ENCODE measurements around the gene IL22RA1. TPM values are rescaled to one million over a fixed set of nuclear protein-coding genes. Genes with fewer than 3 reads are reported as not detected.

The IL22RA1 gene
- polyA plus RNA-seq, 3 donors = 3.5 to 5.1 (median 4.0) TPM

- DNase-seq (ENCODE audit: extremely low read depth in 1 of 11, low read depth in 9 of 11, low spot score in 4 of 11) = no peak
These were observed 53.8 kb downstream of the IL22RA1 start for GRCh38 chr1:24089027-24089742.

DNA sequence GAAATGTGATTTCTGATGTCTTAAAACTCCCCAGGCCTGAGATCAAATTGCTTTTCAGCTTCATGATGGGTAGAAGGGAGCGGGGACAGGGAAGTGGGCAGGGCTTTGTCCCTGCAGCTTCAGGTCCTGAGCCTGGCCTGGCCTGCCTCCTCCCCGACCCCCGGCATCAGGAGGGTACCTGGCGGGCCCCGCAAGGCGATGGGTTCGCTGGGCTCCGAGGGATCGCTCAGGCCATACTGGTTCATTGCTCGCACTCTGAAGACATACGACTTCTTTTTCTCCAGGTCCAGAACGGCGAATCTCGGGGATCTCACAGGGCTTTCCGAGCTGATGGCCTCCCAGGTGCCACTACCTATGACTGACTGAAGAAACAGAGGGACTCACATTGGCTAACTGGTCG, 56.5 kb downstream of the IL22RA1 start:
- no peak for DNase-seq (ENCODE audit: extremely low read depth in 1 of 11, low read depth in 9 of 11, low spot score in 4 of 11)

GRCh38 chr1:24085546-24085945, 57.4 kb downstream of the IL22RA1 start:
- DNase-seq (ENCODE audit: extremely low read depth in 1 of 11, low read depth in 9 of 11, low spot score in 4 of 11) = no peak

- no peak for DNase-seq (ENCODE audit: extremely low read depth in 1 of 11, low read depth in 9 of 11, low spot score in 4 of 11)
These were observed 57.9 kb downstream of the IL22RA1 start for GRCh38 chr1:24085007-24085406.

DNA sequence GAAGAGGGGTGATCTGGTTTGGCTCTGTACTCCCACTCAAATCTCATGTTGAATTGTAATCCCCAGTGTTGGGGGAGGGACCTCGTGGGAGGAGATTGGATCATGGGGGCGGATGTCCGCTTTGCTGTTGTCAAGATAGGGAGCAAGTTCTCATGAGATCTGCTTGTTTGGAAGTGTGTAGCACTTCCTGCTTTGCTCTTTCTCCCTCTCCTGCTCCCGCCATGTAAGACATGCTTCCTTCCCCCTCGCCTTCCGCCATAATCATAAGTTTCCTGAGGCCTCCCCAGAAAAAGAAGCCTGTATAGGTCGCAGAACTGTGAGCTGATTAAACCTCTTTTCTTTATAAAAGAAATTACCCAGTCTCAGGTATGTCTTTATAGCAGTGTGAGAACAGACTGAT, 58.9 kb downstream of the IL22RA1 start:
- no peak for DNase-seq (ENCODE audit: extremely low read depth in 1 of 11, low read depth in 9 of 11, low spot score in 4 of 11)

DNA sequence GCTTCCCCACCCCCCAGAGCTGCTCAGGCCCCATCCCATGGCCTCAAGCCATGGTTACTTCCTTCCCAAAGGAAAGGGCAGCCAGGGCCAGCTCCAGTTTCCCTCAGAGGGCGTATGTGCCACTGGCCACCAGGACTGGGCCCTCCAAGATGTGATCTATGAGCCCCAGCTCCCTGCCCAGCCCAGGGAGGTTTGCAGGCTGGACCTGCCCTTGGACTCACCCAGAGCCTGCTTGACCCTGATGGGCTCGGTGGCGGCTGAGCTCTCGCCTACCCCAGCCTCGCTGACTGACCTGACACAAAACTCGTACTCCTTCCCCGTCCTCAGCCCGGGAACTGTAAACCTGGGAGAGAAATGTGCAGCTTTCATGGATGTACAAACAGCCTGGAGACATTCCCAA, 60.6 kb downstream of the IL22RA1 start:
- DNase-seq (ENCODE audit: extremely low read depth in 1 of 11, low read depth in 9 of 11, low spot score in 4 of 11) = no peak

GRCh38 chr1:24081190-24081589, 61.8 kb downstream of the IL22RA1 start:
- DNase-seq (ENCODE audit: extremely low read depth in 1 of 11, low read depth in 9 of 11, low spot score in 4 of 11) = no peak

DNA sequence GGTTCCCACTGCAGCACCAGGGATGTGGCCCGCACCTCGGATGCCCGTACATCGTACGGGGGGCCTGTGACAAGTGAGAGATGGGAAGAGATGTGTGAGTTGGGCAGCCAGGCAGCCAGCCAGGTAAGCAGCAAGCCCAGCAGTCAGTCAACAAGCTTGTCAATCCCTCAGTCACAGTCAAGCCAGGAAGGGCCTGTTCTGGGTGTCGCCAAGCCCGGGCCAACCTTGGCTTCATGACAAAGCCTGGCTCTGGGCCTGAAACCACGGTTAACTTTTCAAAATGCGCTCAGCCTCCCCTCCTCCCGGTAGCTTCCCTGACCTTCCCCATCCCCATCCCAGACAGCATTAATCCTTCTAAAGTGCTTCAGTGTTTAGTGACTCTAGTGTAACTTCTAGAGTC, 62.8 kb downstream of the IL22RA1 start:
- DNase-seq (ENCODE audit: extremely low read depth in 1 of 11, low read depth in 9 of 11, low spot score in 4 of 11) = no peak

- no peak for DNase-seq (ENCODE audit: extremely low read depth in 1 of 11, low read depth in 9 of 11, low spot score in 4 of 11)
These were observed 65.5 kb downstream of the IL22RA1 start for GRCh38 chr1:24077278-24077978.

- no peak for DNase-seq (ENCODE audit: extremely low read depth in 1 of 11, low read depth in 9 of 11, low spot score in 4 of 11)
These were observed 67.0 kb downstream of the IL22RA1 start for GRCh38 chr1:24075946-24076345.

- no peak for DNase-seq (ENCODE audit: extremely low read depth in 1 of 11, low read depth in 9 of 11, low spot score in 4 of 11)
These were observed 67.4 kb downstream of the IL22RA1 start for GRCh38 chr1:24075590-24075854.

DNA sequence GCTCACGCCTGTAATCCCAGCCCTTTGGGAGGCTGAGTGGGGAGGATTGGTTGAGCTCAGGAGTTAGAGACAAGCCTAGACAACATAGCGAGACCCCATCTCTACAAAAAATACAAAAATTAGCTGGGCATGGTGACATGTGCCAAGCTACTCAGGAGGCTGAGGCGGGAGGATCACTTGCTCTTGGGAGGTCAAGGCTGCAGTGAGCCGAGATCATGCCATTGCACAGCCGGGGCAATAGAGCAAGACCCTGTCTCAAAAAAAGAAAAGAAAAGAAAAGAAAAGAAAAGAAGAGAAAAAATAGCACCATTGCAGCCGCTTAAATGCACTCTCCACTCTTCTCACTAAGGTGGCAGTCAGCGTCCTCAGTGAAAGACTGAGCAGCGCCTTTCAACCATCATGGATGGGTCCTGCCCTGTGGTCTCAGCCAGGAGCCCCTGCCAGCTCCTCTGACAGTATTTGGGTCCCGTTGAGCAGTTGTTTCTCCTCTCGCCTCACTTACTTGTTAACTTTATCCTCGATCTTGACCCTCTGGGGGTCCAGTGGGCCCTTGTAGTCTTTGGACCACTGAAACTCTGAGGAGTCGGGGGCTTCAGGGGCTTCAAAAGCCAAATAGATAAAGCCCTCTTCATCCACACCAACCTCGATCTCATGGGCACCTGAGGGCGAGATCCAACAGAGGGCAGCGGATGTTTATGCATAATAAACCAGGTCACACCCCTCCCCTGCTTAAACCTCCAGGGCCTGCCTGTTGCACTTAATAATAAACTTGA, 67.9 kb downstream of the IL22RA1 start:
- DNase-seq (ENCODE audit: extremely low read depth in 1 of 11, low read depth in 9 of 11, low spot score in 4 of 11) = no peak

DNA sequence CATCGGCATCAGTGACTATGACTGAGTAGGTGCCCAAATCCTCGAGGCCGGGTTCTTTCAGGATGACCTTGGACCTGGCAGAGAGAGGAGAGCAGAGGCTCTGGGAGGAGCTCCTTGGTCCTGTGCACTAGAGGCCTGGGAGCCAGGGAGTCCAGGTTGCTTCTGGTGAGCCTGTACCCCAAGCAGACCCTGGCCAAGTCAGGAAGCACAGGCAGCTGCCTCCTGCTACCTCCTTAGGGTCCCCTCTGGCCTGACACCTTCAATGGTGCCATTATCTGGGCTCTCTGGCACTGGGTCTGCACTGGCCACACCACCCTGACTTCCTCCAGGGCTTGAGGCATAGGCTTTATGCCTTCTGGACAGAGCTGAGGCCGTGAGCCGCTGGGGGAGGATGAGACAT, 68.7 kb downstream of the IL22RA1 start:
- DNase-seq (ENCODE audit: extremely low read depth in 1 of 11, low read depth in 9 of 11, low spot score in 4 of 11) = no peak

DNA sequence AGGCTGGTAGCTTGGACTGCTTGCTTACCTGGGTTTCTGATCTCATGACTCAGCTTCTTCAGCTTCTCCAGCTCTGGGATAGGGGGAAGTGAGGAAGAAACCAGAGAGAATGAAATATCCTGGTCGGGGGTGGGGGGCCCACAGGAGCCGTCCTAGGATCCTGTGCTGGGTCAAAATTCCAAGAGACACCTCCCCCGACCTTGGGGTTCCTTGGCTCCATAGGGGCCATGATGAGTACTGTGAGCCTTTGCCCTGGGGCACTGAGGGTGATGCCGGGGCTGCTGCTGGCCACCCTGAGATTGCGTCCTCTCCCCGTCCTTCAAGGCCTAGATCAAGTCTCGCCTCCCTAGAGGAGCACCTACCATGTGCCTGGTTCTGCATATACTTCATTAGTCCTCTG, 71.0 kb downstream of the IL22RA1 start:
- DNase-seq (ENCODE audit: extremely low read depth in 1 of 11, low read depth in 9 of 11, low spot score in 4 of 11) = no peak

- DNase-seq (ENCODE audit: extremely low read depth in 1 of 11, low read depth in 9 of 11, low spot score in 4 of 11) = peak; percentile 65 to 80 (median 75)
These were observed 72.0 kb downstream of the IL22RA1 start for GRCh38 chr1:24070821-24071393.

DNA sequence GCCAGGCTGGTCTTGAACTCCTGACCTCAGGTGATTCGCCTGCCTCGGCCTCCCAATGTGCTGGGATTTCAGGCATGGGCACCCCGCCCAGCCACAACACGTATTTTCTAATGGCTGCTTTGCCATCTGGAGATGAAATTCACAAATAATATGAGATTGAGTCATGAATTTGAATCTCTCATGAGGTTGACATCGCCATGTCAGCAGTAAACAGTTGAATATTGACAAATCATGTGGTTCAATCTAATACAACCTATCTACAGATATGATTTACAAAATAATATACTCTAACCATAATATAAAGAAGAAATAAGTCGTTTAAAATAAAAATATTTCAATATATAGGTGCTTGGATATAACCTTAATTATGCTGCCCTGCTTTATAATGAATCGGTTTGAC, 73.1 kb downstream of the IL22RA1 start:
- DNase-seq (ENCODE audit: extremely low read depth in 1 of 11, low read depth in 9 of 11, low spot score in 4 of 11) = no peak
